ENCODE results near the gene IL7R.

The IL7R gene

GRCh38 chr5:35870605-35871004 lies 13.9 kb downstream of the IL7R start:
- no peak for TF ChIP-seq CTCF (IDR thresholded peaks at IDR 0.05; ENCODE audit: low read depth, low read length, missing control alignments)
- no peak overlapping the region for H3K4me3 ChIP-seq (replicated peaks; ENCODE audit: low read depth, low read length)

GRCh38 chr5:35876454-35876853 lies 19.8 kb downstream of the IL7R start:
- no peak overlapping the region for H3K4me3 ChIP-seq (replicated peaks; ENCODE audit: low read depth, low read length)
- TF ChIP-seq CTCF (IDR thresholded peaks at IDR 0.05; ENCODE audit: low read depth, low read length, missing control alignments) = no peak
- no peak for DNase-seq (ENCODE audit: extremely low read depth, low read depth)

More at GRCh38 chr5:35870605-35871004, 13.9 kb downstream of the IL7R start:
- DNase-seq (ENCODE audit: extremely low read depth, low read depth) = no peak

GRCh38 chr5:35876922-35877321 lies 20.2 kb downstream of the IL7R start:
- DNase-seq (ENCODE audit: extremely low read depth, low read depth) = no peak
- no peak overlapping the region for H3K4me3 ChIP-seq (replicated peaks; ENCODE audit: low read depth, low read length)
- no peak for TF ChIP-seq CTCF (IDR thresholded peaks at IDR 0.05; ENCODE audit: low read depth, low read length, missing control alignments)

DNA sequence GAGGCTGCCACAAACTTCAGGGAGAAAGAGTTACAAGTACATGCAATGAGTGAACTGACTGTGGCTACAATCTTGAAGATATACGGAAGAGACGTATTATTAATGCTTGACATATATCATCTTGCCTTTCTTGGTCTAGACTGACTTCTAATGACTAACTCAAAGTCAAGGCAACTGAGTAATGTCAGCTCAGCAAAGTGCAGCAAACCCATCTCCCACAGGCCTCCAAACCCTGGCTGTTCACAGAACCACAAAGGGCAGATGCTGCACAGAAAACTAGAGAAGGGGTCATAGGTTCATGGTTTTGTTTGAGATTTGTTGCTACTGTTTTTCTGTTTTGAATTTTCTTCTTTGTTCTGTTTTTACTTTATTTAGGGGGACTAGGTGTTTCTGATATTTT lies 21.0 kb downstream of the IL7R start:
- no peak overlapping the region for H3K4me3 ChIP-seq (replicated peaks; ENCODE audit: low read depth, low read length)
- DNase-seq (ENCODE audit: extremely low read depth, low read depth) = no peak
- no peak for TF ChIP-seq CTCF (IDR thresholded peaks at IDR 0.05; ENCODE audit: low read depth, low read length, missing control alignments)

DNA sequence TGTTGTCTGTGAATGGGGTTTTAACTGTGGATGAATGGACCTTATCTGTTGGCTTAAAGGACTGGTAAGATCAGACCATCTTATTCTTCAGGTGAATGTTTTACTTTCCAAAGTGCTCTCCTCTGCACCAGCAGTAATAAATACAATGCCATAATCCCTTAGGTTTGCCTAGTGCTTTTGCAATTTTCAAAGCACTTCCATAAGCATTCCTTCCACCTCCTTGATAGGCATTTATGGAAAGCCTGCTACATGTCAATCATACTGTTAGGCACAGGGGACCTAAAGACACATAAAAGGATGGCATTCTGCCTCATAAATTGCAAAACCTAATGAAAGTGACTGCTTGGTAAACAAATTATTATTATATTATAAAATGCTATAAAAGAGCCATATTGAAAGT lies 21.4 kb downstream of the IL7R start:
- no peak for TF ChIP-seq CTCF (IDR thresholded peaks at IDR 0.05; ENCODE audit: low read depth, low read length, missing control alignments)
- H3K4me3 ChIP-seq (replicated peaks; ENCODE audit: low read depth, low read length) = no peak overlapping the region
- DNase-seq (ENCODE audit: extremely low read depth, low read depth) = no peak

DNA sequence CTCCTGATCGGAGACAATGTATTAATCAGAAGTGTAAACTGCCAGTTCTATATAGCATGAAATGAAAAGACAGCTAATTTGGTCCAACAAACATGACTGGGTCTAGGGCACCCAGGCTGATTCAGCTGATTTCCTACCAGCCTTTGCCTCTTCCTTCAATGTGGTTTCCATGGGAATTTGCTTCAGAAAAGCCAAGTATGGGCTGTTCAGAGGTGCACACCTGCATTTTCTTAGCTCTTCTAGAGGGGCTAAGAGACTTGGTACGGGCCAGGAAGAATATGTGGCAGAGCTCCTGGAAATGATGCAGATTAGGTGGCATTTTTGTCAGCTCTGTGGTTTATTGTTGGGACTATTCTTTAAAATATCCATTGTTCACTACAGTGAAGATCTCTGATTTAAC lies 22.4 kb downstream of the IL7R start:
- no peak overlapping the region for H3K4me3 ChIP-seq (replicated peaks; ENCODE audit: low read depth, low read length)
- no peak for DNase-seq (ENCODE audit: extremely low read depth, low read depth)
- no peak for TF ChIP-seq CTCF (IDR thresholded peaks at IDR 0.05; ENCODE audit: low read depth, low read length, missing control alignments)

GRCh38 chr5:35879649-35880048 lies 23.0 kb downstream of the IL7R start:
- H3K4me3 ChIP-seq (replicated peaks; ENCODE audit: low read depth, low read length) = no peak overlapping the region
- no peak for DNase-seq (ENCODE audit: extremely low read depth, low read depth)
- no peak for TF ChIP-seq CTCF (IDR thresholded peaks at IDR 0.05; ENCODE audit: low read depth, low read length, missing control alignments)
